Pons (tissue), 1 donor: Measurements from ENCODE around the gene CIRBP.

Experiments used
- DNase-seq: peaks from one replicate; pipeline ENCODE4 v3.0.0-alpha.2; 2016; ENCODE audit warnings: low spot score

CIRBP gene

GRCh38 chr19:1269065-1269477 is at the start of gene CIRBP:
TSS of gene CIRBP (plus strand) at chr19:1269332. CDS start at chr19:1270934, 1,602 bp downstream.
- peak; percentile 98 for DNase-seq

DNA sequence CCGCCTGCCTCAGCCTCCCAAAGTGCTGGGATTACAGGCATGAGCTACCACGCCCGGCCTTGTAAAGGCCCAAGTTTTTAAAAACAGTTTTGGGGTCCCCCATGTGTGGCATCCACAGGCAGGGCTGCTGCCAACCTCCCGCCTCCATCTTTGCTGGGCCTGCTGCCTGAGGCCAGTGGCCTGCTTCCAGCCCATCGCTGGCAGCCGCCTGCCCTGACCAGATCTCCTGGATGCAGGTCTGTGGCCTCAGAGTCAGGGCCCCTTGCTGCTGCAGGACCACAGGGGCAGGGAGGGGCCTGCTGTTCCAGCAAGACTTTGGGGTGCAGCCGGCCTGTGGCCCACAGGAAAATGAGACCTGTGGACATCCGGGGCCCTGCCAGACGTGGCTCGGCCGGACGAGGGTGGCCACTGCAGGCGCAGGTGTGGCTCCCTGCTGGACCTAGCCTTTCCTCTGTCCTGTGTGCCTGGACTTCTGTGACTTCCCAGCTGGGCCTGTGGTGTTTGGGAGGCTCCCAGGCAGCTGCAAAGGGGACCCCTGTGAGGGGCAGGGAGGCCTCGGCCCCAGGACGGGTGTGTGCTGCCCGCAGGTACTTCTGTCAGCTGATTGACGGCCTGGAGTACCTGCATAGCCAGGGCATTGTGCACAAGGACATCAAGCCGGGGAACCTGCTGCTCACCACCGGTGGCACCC is 49.2 kb upstream of the CIRBP start:
- DNase-seq, result no peak

GRCh38 chr19:1220477-1220930 is 48.6 kb upstream of the CIRBP start:
- no peak for DNase-seq

GRCh38 chr19:1220976-1221903 is 47.9 kb upstream of the CIRBP start:
- DNase-seq, result no peak

- no peak for DNase-seq
Observed at GRCh38 chr19:1221904-1222255, 47.3 kb upstream of the CIRBP start.

DNA sequence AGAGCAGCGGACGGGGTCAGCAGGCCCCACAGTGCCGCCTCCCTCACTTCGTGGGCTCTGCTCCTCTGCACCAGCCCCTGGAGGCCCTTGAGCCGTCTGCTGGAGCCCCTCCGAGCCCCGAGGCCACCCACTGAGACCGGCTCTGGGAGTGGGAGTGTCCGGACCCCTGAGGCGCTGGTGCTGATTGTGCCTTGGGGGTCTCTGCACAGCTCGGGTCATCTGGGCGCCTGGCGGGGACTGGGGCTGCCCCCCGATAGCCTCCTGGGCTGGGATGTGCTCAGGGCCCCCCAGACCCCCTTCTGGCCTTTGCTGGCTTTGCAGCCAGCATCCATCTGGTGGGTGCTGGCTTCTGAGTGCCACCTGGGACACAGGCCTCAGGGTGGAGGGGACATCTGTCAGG is 46.7 kb upstream of the CIRBP start:
- DNase-seq, result no peak

DNA sequence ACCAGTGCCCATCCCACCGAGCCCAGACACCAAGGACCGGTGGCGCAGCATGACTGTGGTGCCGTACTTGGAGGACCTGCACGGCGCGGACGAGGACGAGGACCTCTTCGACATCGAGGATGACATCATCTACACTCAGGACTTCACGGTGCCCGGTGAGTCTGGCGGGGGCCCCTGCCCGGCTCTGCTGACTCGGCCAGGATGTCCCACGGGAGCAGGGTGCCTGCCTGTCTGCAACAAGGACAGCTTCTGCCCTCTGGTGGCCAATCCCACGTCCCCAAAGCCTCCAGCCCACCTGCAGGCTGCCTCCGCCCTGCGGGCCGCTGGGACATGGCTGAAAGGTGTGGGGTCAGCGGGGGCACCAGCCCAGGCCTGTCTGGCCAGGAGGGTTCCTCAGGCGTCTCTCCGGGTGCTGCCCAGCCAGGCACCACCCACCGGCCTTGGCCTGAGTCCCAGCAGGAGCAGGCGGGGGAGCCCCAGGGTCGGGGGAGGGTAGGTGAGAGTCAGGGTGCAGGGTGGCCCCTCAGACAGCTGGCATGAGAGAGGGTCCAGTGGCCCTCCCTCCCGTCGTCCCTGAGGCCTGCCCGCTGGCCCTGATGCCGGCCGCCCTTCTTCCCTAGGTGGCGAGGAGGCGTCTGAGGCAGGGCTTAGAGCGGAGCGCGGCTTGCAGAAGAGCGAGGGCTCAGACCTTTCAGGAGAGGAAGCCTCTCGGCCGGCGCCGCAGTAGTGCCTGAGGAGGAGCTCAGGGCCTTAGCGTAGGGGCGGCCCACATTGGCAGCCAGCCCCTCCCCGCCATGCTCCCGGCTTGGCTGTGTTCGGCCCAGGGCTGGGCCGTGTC is 45.9 kb upstream of the CIRBP start:
- DNase-seq, result no peak

DNA sequence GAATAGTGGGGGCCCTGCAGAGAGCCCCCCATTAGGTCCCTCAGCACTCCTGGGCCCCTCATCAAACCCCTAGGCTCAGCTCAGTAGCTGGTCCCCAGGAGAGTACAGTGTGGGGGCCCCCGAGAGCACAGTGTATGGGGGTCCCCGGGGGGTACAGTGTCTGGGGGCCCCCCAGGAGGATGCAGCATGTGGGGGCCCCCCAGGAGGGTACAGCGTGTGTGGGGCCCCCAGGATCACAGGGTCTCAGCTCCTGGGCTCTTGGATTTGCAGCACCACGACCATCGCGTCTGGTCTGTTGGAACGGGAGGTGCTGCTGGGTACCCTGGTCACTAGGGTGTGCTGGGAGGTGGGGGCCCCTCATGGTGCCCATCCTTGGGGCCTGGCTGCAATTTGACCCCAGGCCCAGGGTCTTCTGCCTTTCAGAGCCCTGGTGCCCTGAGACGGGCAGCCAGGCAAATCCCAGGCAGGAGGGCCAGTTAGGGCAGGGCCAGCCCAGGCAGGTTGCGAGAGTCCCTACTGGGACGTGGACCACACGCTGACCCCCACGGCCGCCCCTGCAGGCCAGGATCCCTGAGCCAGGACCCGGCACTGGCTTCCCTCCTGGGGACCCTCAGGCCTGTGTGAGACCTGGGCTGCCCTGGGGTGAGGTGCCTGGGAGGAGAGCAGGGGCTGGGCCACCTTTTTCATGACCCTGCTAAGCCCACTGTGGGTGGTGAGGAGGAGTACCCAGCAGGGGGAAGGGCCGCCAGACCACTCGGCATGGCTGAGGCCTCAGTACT is 44.9 kb upstream of the CIRBP start:
- no peak for DNase-seq

- no peak for DNase-seq
Observed at GRCh38 chr19:1224847-1225246, 44.3 kb upstream of the CIRBP start.

- no peak for DNase-seq
Observed at GRCh38 chr19:1225440-1226226, 43.5 kb upstream of the CIRBP start.

DNA sequence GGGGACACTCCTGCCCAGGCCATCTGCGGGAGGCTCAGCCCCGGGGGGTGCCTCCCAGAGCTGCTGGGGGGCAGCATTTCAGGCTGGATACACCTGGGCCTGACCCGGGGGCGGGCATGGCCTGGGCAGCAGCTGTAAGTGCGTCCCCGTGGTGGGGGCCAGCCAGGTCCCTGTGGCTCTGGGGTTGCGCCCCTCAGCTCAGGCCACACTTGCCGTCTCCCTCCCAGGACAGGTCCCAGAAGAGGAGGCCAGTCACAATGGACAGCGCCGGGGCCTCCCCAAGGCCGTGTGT is 43.0 kb upstream of the CIRBP start:
- no peak for DNase-seq

DNA sequence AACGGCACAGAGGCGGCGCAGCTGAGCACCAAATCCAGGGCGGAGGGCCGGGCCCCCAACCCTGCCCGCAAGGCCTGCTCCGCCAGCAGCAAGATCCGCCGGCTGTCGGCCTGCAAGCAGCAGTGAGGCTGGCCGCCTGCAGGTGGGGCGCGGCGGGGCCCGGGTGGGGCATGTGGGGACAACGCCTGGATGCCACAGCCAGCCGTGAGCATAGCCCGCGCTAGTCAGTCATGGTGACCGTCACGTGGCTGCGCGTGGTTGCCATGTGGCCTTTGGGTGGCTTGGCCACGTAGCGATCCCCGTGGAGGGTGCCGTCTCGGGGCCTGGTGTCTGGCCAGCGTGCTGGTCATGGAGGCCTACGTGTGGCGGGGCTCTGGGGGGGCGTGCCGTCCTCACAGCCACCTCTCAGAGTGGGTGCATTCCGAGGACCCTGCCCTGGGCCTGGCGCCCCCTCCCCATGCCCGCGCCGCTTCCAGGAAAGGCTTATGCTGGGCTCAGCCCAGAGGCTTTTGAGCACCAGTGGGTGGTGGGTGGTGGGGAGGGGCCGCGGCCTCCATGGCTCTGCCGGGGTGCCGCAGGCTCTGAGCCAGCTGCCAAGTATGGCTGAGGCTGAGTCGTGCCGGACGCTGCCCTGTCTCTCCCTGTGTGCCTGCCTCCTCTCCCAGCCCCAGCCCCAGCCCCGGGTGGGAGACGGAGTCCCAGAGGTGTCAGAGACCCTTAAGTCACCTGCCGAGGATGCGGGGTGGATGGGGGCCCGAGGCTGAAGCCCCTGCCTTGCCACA is 42.4 kb upstream of the CIRBP start:
- no peak for DNase-seq

DNA sequence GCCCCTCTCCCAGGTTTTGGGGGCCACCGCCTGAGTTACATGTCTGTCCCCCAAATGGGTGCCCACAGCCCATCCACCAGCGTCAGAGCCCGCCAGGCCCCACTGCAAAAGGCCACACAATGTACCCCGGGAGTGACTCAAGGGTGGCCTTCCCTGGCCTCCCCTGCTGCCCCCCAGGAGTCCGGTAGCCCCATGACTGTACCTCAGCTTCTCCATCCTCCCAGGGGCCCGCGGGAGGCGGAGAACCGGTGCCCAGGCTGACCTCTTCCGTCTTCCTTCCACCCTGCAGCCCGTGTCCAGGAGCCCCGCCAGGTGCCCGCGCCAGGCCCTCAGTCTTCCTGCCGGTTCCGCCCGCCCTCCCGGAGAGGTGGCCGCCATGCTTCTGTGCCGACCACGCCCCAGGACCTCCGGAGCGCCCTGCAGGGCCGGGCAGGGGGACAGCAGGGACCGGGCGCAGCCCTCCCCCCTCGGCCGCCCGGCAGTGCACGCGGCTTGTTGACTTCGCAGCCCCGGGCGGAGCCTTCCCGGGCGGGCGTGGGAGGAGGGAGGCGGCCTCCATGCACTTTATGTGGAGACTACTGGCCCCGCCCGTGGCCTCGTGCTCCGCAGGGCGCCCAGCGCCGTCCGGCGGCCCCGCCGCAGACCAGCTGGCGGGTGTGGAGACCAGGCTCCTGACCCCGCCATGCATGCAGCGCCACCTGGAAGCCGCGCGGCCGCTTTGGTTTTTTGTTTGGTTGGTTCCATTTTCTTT is 41.7 kb upstream of the CIRBP start:
- DNase-seq, result no peak

DNA sequence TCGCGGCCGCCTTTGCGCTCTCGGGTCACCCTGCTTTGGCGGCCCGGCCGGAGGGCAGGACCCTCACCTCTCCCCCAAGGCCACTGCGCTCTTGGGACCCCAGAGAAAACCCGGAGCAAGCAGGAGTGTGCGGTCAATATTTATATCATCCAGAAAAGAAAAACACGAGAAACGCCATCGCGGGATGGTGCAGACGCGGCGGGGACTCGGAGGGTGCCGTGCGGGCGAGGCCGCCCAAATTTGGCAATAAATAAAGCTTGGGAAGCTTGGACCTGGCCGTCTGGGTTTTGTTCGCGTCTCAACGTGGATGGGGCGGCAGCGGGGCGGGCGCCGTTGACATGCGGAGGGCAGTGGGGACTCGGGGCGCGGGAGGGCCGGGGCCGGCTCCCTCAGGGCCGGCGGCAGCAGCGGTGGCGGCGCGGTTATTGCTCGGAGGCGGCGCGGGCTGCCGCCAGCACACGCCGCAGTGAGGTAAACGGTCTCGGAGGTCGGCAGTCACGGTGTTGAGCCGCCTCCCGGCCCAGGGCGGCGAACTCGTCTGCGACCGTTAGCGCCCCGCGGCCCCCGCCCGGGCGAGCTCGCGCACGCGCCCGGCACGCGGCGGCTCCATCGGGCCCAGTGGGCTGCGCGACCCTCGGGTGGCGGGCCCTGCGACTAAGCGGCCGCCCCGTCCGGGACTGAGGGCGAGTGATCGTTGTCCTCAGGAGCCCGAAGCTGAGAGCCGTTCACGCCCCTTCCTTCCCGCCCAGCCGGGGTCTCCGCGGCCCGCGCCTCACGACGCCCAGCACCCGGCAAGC is 40.8 kb upstream of the CIRBP start:
- no peak for DNase-seq

DNA sequence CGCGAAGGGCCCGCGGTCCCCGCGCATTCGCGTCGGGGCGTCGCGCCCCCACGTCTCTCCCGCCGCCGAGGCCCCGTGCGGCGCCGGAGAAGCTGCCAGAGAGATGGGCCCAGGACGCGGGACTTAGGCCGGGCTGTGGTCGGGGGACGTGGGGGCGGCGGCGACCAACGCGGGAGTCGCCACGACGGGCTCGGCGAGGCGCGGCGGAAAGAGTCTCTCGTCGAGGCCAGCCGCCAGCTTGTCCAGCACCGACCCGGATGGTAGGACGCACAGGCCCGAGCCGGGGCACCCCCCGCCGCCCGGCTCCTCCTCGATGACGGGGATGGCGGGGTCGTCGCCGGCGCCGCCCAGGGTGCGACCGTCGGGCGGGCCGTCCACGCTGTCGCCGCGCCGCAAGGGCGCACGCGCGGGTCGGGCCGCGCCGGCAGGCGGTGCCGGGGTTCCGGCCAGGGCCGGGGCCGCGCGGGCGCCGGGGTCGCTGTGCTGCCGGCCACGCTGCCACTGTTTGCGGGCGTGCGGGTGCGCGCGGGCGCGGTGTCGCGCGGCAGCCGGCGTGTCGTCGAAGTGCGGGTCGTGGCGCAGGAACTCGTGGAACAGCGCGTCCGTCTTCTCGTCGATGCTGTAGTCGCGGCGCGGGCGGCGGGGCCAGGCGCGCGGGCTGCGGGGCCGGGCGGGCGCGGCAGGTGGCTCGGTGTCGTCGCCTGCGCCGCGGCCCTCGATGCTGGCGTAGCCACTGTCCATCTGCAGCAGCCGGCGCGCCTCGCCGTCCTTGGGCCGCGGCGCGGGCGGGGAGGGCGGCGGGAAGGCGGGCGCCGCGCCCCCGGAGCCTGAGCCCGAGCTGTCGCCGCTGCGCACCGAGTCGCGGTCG is 39.8 kb upstream of the CIRBP start:
- DNase-seq, result no peak

DNA sequence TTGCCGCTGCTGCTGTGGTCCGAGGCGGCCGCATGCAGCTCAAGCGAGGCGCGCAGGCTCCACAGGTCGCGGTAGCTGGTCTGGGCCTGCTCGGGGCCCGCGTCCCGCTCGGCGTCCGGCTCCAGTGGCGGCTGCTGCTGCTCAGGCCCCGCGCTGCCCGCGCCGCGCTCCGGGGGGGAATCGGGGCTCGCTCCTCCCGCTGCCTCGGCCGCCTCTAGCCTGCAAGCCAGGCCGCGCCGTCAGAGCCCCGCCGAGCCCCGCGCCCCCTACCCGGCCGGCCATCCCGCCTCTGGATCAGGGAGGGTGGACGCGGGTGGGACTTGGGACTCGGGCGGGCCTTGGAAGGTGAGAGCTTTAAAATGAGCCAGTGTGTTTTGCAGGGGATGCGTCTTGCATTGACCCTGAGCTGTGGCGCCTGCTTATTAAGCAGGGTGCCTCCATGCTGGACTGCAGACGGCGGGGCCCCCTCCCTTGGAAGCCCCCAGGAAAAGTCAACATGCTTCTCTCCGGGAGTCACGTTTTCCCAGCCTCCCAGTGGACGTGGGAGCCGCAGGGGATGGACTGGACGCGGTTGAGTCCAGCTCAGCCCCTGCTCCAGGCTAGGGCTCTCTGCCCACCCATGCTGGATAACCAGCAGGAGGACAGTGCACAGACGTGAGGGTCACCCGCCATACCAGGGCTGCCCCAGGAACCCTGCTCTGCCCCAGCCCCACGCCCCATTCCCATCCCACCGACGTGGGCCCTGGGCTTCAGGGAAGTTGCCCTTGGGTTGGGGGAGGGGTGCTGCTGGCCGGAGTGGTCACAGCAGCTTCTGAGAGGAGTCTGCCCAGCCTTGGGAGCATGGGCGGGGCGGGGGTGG is 39.0 kb upstream of the CIRBP start:
- DNase-seq, result no peak
